ENCODE measurements around the gene GFER.
"Not testable (repeated sequence)": the region's sequence is repeated elsewhere in the genome, so short reads cannot be mapped to it uniquely, and the experiment has no call there.

GFER gene

DNA sequence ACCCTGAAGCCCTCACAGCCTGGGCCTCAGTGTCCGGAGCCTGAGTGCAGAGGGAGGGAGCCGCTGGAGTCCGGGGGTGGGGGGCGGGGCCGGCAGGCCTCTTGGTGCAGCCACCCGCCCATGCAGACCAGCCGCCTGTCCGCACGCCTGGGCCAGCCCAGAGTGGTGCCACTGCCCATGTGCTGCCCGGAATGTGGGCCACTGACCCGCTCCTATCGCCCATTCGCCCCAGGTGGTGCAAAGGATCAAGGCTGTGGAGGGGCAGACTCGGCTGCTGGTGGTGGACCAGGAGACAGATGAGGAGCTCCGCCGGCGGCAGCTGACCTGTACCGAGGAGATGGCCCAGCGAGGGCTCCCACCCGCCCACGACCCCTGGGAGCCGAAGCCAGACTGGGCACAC lies 45.4 kb downstream of the GFER start:
- DNase-seq, result no peak

GRCh38 chr16:2030036-2030435 lies 46.0 kb downstream of the GFER start:
- no peak for DNase-seq

- no peak for DNase-seq
Measured at GRCh38 chr16:2031081-2031577, 47.1 kb downstream of the GFER start.

- DNase-seq, result no peak
Measured at GRCh38 chr16:2032285-2033056, 48.5 kb downstream of the GFER start.

GRCh38 chr16:2033057-2033908 lies 49.3 kb downstream of the GFER start:
- DNase-seq, result no peak

- DNase-seq, result not testable (repeated sequence)
Measured at GRCh38 chr16:2033909-2034695, 50.1 kb downstream of the GFER start.

GRCh38 chr16:2034696-2035430 lies 50.9 kb downstream of the GFER start:
- DNase-seq, result no peak

GRCh38 chr16:2035431-2036199 lies 51.6 kb downstream of the GFER start:
- no peak for DNase-seq

DNA sequence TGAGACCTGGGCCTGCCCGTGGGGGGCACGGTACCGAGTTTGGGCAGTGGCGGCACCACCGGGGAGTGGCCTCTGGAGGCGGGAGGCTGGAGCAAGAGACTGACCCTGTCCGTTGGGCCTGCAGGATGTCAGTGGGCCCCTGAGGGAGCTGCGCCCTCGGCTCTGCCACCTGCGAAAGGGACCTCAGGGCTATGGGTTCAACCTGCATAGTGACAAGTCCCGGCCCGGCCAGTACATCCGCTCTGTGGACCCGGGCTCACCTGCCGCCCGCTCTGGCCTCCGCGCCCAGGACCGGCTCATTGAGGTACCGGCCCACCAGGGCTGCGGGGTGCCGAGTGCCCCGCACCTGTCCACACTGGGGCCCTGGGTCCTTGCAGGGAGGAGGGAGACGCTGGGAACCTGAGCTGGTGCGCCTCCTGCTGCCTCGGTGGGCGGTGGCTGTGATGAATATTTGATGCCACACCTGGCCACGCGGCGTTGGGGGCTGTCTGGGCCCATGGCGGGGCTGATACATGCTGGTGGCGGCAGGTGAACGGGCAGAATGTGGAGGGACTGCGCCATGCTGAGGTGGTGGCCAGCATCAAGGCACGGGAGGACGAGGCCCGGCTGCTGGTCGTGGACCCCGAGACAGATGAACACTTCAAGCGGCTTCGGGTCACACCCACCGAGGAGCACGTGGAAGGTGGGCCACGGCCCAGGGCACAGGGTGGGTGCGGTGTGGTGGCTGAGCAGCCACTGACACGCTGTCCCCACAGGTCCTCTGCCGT lies 52.4 kb downstream of the GFER start:
- no peak for DNase-seq

DNA sequence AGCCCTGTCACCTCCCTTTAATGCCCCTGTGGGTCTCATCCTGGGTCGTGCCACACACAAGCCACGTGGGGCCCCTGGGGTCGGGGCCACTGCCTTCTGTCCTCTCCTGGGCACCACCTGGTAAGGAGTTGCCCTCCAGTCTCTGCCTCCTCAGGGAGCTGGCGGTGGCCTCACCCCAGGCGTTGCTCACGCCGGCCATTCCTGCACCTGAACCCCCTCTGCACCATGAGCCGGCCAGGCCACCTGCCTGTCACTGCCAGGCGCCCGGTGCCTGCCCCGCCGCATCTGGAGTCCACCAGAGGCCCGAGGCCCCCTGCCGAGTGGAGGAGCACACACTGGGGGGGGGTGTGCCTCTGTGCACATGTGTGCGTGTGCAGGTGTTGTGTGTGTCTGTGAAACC lies 53.1 kb downstream of the GFER start:
- DNase-seq, result no peak

Measured in stimulated activated CD4-positive, alpha-beta T cell treated with anti-CD3 and anti-CD28 coated beads, Interleukin-15, amount 100 ng/mL, for 24 hours (primary cell).